Neural crest cell (in vitro differentiated cells): ENCODE results near the gene NRN1. TPM values are rescaled to one million over a fixed set of nuclear protein-coding genes. Genes with fewer than 3 reads are reported as not detected.
A peak's percentile ranks its signal among the peaks of the same experiment; 100 is the strongest.

ENCODE experiments used
- DNase-seq: peaks from one replicate; pipeline ENCODE4 v3.0.0; 2021; ENCODE audit warnings: low read depth, mixed read lengths, low spot score
- H3K27ac Mint-ChIP-seq: one replicate; pipeline ENCODE4 v1.8.0; 2021; ENCODE audit warnings: mild to moderate bottlenecking, mixed read lengths; ENCODE audit not compliant: unreplicated experiment
- H3K27me3 Mint-ChIP-seq: 2 replicates; pipeline ENCODE4 v1.8.0; 2021; ENCODE audit warnings: low read depth, mild to moderate bottlenecking, mixed read lengths
- H3K36me3 Mint-ChIP-seq: 2 replicates; pipeline ENCODE4 v1.8.0; 2021; ENCODE audit warnings: low read depth, mild to moderate bottlenecking, mixed read lengths
- H3K4me1 Mint-ChIP-seq: 2 replicates; pipeline ENCODE4 v1.8.0; 2021; ENCODE audit warnings: mixed read lengths
- H3K4me3 Mint-ChIP-seq: one replicate; pipeline ENCODE4 v1.8.0; 2021; ENCODE audit warnings: mild to moderate bottlenecking, mixed read lengths
- H3K9me3 Mint-ChIP-seq: 2 replicates; pipeline ENCODE4 v1.8.0; 2021; ENCODE audit warnings: mixed read lengths
- total RNA-seq: library from RNA; stranded (reverse); gene quantifications from 2 replicates; pipeline ENCODE4 v1.2.1, GENCODE V29; 2021
- TF ChIP-seq, protein P1 (sequence below): fragments of 200-600 bp; sonication (generic); conservative IDR thresholded peaks from 2 replicates; pipeline ENCODE4 v1.5.0; 2021; ENCODE audit warnings: antibody characterized with exemption, mild to moderate bottlenecking

NRN1 gene
- total RNA-seq, 1 donor from 2014 or later, result 1.5 TPM

DNA sequence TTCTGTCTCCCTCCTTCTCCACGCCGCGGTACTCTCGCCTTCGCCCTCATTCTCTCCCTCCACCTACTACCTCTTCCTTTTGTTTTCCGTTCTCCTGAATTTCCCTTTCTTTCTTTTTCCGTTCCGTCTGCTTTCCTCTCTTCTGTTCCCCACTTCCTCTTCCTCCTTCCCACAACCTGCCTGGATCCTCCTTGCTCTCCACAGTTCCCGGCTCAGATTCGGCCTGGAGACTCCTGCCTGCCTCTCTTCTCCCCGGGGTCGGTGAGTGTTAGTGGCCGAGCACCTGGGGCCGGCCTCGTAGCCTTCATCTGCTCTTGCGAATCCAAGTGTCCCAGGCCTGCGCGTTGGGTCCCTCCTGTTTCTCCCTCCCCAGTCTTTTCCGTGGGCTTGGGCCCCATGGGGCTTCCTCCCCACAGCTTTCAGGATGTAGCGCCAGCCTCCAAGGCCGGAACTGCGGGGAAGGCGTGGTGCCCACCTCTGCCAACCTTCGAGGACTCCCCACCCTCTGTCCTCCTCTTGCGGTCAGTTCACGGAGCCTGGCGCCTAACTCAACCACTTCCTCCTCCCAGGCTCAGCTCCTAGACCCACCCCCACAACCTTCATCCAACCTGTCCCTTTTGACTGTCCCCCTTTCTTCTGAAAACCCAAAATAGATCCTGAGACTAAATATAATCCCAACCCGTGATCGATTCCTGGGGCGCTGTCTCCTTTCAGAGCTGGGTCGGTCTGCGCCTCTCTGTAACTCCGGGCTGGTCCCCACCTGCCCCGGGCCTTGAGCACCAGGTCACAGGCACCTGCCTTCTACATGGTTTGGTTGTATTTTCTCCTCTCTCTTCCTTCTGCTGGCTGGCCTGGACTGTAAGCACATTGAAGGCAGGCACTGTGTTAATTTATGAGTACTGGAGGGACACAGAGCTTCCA lies 6.8 kb downstream of the NRN1 start:
- H3K4me1 Mint-ChIP-seq, result peaks cover 64% of the 10 kb centered on the region
- H3K4me3 Mint-ChIP-seq, result peak overlapping the region; percentile 70
- H3K36me3 Mint-ChIP-seq, result peaks cover 14% of the 10 kb centered on the region
- TF ChIP-seq, protein P1, sequence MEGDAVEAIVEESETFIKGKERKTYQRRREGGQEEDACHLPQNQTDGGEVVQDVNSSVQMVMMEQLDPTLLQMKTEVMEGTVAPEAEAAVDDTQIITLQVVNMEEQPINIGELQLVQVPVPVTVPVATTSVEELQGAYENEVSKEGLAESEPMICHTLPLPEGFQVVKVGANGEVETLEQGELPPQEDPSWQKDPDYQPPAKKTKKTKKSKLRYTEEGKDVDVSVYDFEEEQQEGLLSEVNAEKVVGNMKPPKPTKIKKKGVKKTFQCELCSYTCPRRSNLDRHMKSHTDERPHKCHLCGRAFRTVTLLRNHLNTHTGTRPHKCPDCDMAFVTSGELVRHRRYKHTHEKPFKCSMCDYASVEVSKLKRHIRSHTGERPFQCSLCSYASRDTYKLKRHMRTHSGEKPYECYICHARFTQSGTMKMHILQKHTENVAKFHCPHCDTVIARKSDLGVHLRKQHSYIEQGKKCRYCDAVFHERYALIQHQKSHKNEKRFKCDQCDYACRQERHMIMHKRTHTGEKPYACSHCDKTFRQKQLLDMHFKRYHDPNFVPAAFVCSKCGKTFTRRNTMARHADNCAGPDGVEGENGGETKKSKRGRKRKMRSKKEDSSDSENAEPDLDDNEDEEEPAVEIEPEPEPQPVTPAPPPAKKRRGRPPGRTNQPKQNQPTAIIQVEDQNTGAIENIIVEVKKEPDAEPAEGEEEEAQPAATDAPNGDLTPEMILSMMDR, result no peak
- H3K9me3 Mint-ChIP-seq, result no peaks in the 10 kb centered on the region
- DNase-seq, result no peak
- H3K27ac Mint-ChIP-seq, result no peak overlapping the region
- H3K27me3 Mint-ChIP-seq, result peaks cover 100% of the 10 kb centered on the region

DNA sequence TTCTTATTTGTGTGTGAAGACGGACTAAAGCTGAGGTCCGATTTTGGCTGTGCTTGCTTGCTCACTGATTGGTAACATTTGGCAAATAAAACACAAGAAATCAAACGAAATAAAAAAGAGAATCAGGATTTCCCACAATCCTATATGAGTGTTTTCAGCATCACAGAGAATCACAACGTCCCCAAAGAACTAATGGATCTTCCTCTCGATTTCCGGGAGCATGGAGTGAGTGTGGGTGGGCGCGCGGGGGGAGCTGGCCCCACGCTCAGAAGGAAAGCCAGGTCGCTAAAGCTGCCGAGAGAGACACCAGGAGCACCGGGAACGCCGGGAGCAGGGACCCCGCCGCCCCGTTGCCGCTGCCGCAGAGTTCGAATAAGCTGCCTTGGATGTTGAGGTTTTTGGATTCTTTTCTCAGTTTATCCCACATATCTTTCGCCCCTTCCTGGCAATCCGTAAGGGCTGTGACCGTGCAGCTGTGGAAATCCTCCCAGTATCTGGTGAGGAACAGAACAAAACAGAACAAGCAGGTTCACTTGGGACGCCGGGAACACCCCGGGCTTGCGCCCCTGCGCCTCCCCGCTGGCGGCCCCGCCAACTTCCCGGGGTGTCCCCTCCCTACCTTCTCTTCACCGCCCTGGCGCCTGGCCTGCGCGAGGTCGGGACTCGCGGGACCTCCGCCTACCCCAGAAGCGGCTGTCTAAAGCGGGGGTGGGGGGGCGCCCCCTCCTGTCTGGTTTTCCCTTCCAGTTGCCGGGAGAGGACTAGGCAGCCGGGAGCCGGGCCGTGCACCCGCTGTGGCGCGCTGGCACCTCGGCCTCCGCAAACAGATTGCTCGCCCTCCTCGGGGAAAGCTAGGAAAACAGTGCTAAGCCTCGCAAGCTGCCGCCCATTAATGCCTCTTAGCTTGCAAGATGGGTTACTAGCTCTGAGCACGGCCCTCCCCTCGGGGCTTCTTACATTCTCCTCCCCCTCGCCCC lies 7.7 kb downstream of the NRN1 start:
- peak; percentile 24 for DNase-seq
- TF ChIP-seq, protein P1, result no peak
- Mint-ChIP-seq H3K27me3 (peaks cover 100% of the 10 kb centered on the region), H3K4me1 (peaks cover 58% of the 10 kb centered on the region), H3K4me3 (peak overlapping the region; percentile 70), H3K27ac (no peak overlapping the region), H3K9me3 (no peaks in the 10 kb centered on the region), H3K36me3 (peaks cover 14% of the 10 kb centered on the region)

DNA sequence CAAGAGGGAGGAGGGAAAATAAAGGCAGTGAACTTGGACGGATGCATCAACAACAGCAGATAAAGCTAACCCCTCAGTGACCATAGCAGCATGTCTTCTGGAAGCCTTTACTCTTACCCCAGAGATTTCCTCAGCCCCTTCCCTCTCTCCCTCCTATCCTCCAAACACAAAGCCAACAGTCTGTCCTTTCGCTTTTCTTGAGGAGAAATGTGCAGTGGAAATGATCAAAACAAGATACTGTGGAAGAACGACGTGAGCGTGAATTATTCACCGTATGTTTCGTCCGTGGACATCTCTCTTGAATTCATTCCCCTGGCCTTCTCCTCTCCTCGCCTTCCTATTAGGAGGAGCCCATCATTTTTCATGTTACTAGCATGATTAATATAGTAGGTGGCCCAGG lies 8.5 kb downstream of the NRN1 start:
- no peak for DNase-seq
- peak overlapping the region; percentile 83 for H3K4me3 Mint-ChIP-seq
- H3K4me1 Mint-ChIP-seq, result peaks cover 59% of the 10 kb centered on the region
- peaks cover 18% of the 10 kb centered on the region for H3K36me3 Mint-ChIP-seq
- H3K27ac Mint-ChIP-seq, result no peak overlapping the region
- TF ChIP-seq, protein P1, result no peak
- peaks cover 100% of the 10 kb centered on the region for H3K27me3 Mint-ChIP-seq
- H3K9me3 Mint-ChIP-seq, result no peaks in the 10 kb centered on the region

DNA sequence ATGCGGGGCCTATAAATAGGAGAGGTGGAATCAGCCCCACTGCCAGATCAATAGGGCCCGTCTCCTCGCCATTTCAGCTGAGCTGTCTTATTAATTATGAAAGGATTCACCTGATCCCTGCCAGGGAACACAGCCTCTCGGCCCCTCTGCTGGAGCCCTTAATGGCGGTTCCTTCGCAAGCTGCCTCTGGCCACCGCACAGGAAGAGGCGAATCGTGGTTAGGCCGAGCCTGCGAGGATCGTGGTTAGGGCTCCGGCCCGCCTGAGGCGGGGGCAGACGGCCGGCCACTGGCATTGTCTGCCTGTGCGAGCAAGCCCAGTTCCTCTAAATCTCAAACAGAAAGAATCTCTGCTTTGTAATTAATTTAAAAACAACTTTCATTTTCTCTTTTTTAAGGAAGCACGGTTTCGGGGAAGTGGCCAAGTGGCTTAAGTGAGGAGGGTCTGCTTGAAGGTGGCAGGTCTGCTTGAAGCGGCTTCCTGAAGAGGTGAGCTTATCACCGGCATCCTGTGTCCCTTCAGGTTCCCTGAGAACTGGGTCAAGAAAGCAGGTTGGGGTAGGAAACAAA lies 9.2 kb downstream of the NRN1 start:
- TF ChIP-seq, protein P1, result no peak
- Mint-ChIP-seq H3K4me3 (peak overlapping the region; percentile 95), H3K27ac (no peak overlapping the region), H3K9me3 (no peaks in the 10 kb centered on the region), H3K36me3 (peaks cover 18% of the 10 kb centered on the region), H3K27me3 (peaks cover 100% of the 10 kb centered on the region), H3K4me1 (peaks cover 53% of the 10 kb centered on the region)
- DNase-seq, result peak; percentile 45
